ENCODE results near the gene LIX1L.

Gene LIX1L

DNA sequence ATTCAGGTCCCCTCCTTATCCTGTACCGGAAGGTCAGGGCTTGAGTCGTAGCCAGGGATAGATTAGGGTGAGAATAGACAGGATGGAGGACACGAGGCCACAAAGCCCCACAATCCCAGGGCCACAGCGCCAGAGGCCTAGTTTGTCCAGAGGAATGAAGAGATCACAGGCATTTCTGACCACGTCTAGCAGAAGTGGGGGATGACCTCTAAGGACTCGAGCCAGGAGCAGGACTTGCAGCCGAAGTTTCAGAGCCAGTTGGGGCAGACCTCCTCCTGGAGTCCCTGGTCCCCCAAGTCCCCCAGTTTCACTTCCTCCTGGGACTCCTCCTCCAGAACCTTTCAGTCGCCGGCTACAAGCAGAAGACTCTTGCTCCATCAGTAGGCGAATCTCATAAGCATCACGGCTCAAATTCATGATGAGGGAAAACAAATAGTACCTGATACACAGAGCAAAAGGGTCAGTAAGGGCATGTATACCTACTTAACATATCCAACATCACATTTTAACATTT is 45.6 kb downstream of the LIX1L start:
- CTCF ChIA-PET = interaction anchor here (1.1 to 8.6 kb wide), 9 partner anchors 13 to 65 kb away, joined by 3 to 131 read pairs (median 13); partner anchors contain the start of genes NUDT17 and PIAS3
- POLR2A ChIA-PET = no interaction called here
- DNase-seq = no peak
- H3K27ac ChIP-seq (ENCODE audit: insufficient read depth in 1 of 2, low read depth in 1 of 2, low read length in 2 of 2, poor library complexity in 1 of 2, severe bottlenecking in 2 of 2) = no peak overlapping the region
- H3K4me1 ChIP-seq (ENCODE audit: control extremely low read depth in 1 of 4, control insufficient read depth in 4 of 4, insufficient read depth in 4 of 4, low read length in 3 of 4) = peaks cover 0 to 5% (median 1%) of the 10 kb centered on the region in 4 experiments
- H3K9me3 ChIP-seq (ENCODE audit: control extremely low read depth in 1 of 5, control insufficient read depth in 4 of 5, insufficient read depth in 2 of 5, low read depth in 1 of 5, low read length in 4 of 5) = no peaks in the 10 kb centered on the region
- no peak overlapping the region for H3K4me3 ChIP-seq (ENCODE audit: control insufficient read depth in 1 of 7, extremely low read depth in 1 of 7, insufficient read depth in 4 of 7, low read depth in 2 of 7, low read length in 6 of 7)
- H3K36me3 ChIP-seq (ENCODE audit: control insufficient read depth in 4 of 4, insufficient read depth in 4 of 4, low read length in 3 of 4) = peaks cover 9 to 50% (median 31%) of the 10 kb centered on the region in 4 experiments
- WGBS (ENCODE audit: insufficient coverage) = 91% methylated on average over 11 of the region's 11 CpGs
- H3K27me3 ChIP-seq (replicated peaks in 2 of 5; ENCODE audit: control insufficient read depth in 4 of 5, insufficient read depth in 5 of 5, low read length in 4 of 5) = no peaks in the 10 kb centered on the region

DNA sequence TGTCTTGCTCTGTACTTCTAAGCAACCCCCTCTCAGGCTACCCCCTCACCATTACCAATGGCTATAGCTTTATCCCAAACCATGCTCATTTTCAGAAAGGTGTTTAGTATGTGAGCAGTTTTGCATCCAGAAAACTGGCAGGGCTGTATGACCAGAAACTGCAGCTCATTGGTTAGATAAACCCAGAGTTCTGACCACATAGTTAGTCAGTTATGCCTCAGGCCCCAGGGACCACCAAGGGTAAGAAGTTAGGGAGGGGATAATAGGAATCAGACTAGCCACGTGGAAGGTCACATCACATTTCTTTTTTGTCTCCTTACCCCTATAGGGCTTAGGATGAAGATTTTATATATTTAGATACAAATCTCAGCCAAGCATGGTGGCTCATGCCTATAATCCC is 49.2 kb downstream of the LIX1L start:
- Histone ChIP-seq H3K4me3 (ENCODE audit: control insufficient read depth in 1 of 7, extremely low read depth in 1 of 7, insufficient read depth in 4 of 7, low read depth in 2 of 7, low read length in 6 of 7) (no peak overlapping the region), H3K27ac (ENCODE audit: insufficient read depth in 1 of 2, low read depth in 1 of 2, low read length in 2 of 2, poor library complexity in 1 of 2, severe bottlenecking in 2 of 2) (no peak overlapping the region)

GRCh38 chr1:145906954-145907753 is 50.7 kb downstream of the LIX1L start:
- POLR2A ChIA-PET = no interaction called here
- Histone ChIP-seq H3K4me1 (ENCODE audit: control extremely low read depth in 1 of 4, control insufficient read depth in 4 of 4, insufficient read depth in 4 of 4, low read length in 3 of 4) (peaks cover 0 to 2% (median 0%) of the 10 kb centered on the region in 4 experiments), H3K36me3 (ENCODE audit: control insufficient read depth in 4 of 4, insufficient read depth in 4 of 4, low read length in 3 of 4) (peaks cover 2 to 15% (median 9%) of the 10 kb centered on the region in 4 experiments), H3K9me3 (ENCODE audit: control extremely low read depth in 1 of 5, control insufficient read depth in 4 of 5, insufficient read depth in 2 of 5, low read depth in 1 of 5, low read length in 4 of 5) (no peaks in the 10 kb centered on the region), H3K27me3 (replicated peaks in 2 of 5; ENCODE audit: control insufficient read depth in 4 of 5, insufficient read depth in 5 of 5, low read length in 4 of 5) (peaks cover 0 to 2% (median 0%) of the 10 kb centered on the region in 5 experiments), H3K4me3 (ENCODE audit: control insufficient read depth in 1 of 7, extremely low read depth in 1 of 7, insufficient read depth in 4 of 7, low read depth in 2 of 7, low read length in 6 of 7) (no peak overlapping the region), H3K27ac (ENCODE audit: insufficient read depth in 1 of 2, low read depth in 1 of 2, low read length in 2 of 2, poor library complexity in 1 of 2, severe bottlenecking in 2 of 2) (no peak overlapping the region)
- DNase-seq = no peak
- CTCF ChIA-PET = interaction anchor here (1.3 to 8.6 kb wide), 6 partner anchors 8 to 60 kb away, joined by 3 to 131 read pairs (median 4); partner anchors contain the start of genes ANKRD35 and NUDT17
- 96% methylated on average over 3 of the region's 10 CpGs for WGBS (ENCODE audit: insufficient coverage)

More for the DNA sequence above, 49.2 kb downstream of the LIX1L start:
- Histone ChIP-seq H3K36me3 (ENCODE audit: control insufficient read depth in 4 of 4, insufficient read depth in 4 of 4, low read length in 3 of 4) (peaks cover 4 to 23% (median 16%) of the 10 kb centered on the region in 4 experiments), H3K27me3 (replicated peaks in 2 of 5; ENCODE audit: control insufficient read depth in 4 of 5, insufficient read depth in 5 of 5, low read length in 4 of 5) (no peaks in the 10 kb centered on the region), H3K9me3 (ENCODE audit: control extremely low read depth in 1 of 5, control insufficient read depth in 4 of 5, insufficient read depth in 2 of 5, low read depth in 1 of 5, low read length in 4 of 5) (no peaks in the 10 kb centered on the region), H3K4me1 (ENCODE audit: control extremely low read depth in 1 of 4, control insufficient read depth in 4 of 4, insufficient read depth in 4 of 4, low read length in 3 of 4) (peaks cover 0 to 2% (median 0%) of the 10 kb centered on the region in 4 experiments)
- DNase-seq = no peak
- POLR2A ChIA-PET = interaction anchor here (0.6 kb wide), 1 partner anchor 62 kb away, joined by 3 read pairs; no protein-coding TSS in a partner anchor
- WGBS (ENCODE audit: insufficient coverage) = no CpG with 5 or more reads among the region's 1 CpG
- CTCF ChIA-PET = interaction anchor here (0.6 to 8.6 kb wide), 13 partner anchors 9 to 1176 kb away, joined by 3 to 131 read pairs (median 4); partner anchors contain the start of genes ANKRD34A, ANKRD35, NUDT17 and PIAS3

DNA sequence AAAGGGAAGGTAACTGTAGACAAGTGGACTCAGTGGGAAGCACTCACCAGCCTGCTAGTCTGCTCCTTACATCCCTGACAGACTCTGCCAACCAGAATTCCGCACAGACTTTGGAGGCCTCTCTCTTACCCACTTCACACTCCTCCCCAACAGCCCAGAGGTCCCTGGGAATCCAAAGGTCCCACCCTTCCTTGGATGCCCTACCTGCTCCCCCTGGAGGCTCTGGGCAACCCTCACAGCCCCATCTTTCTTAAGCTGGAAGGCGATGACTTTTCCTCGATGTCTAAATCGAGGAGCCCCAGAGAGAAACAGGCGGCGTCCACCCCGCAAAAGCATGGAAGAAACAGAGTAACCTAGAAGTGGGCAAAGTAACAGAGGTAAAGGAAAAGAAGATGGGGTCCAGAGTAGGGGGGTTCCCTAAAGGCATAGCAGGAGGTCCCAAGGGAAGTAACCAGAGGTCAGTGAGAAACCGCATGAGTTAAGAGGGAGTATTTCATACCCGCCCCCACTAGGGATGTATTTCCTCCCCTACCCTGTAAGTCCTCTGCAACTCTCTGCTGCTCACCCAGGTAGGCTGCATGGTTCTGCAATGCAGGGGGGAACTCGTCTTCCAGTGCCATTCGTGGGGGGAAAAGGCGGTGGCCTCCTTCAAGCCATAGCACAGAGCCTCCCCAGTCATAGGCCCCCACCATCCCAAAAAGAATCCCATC is 56.4 kb downstream of the LIX1L start:
- CTCF ChIA-PET = interaction anchor here (0.9 to 2.3 kb wide), 3 partner anchors 10 to 63 kb away, joined by 3 to 10 read pairs (median 4); no protein-coding TSS in a partner anchor

GRCh38 chr1:145898756-145899155 is 59.1 kb downstream of the LIX1L start:
- CTCF ChIA-PET = interaction anchor here (1.4 to 2.4 kb wide), 2 partner anchors 11 to 15 kb away, joined by 3 to 21 read pairs; partner anchors contain the start of gene ITGA10
- no peak for DNase-seq
- Histone ChIP-seq H3K4me1 (ENCODE audit: control extremely low read depth in 1 of 4, control insufficient read depth in 4 of 4, insufficient read depth in 4 of 4, low read length in 3 of 4) (no peaks in the 10 kb centered on the region), H3K27ac (ENCODE audit: insufficient read depth in 1 of 2, low read depth in 1 of 2, low read length in 2 of 2, poor library complexity in 1 of 2, severe bottlenecking in 2 of 2) (no peak overlapping the region), H3K36me3 (ENCODE audit: control insufficient read depth in 4 of 4, insufficient read depth in 4 of 4, low read length in 3 of 4) (no peaks in the 10 kb centered on the region), H3K4me3 (ENCODE audit: control insufficient read depth in 1 of 7, extremely low read depth in 1 of 7, insufficient read depth in 4 of 7, low read depth in 2 of 7, low read length in 6 of 7) (no peak overlapping the region), H3K9me3 (ENCODE audit: control extremely low read depth in 1 of 5, control insufficient read depth in 4 of 5, insufficient read depth in 2 of 5, low read depth in 1 of 5, low read length in 4 of 5) (no peaks in the 10 kb centered on the region), H3K27me3 (replicated peaks in 2 of 5; ENCODE audit: control insufficient read depth in 4 of 5, insufficient read depth in 5 of 5, low read length in 4 of 5) (peaks cover 0 to 2% (median 0%) of the 10 kb centered on the region in 5 experiments)
- WGBS (ENCODE audit: insufficient coverage) = 96% methylated on average over 5 of the region's 5 CpGs
- POLR2A ChIA-PET = no interaction called here

More for the DNA sequence above, 56.4 kb downstream of the LIX1L start:
- Histone ChIP-seq H3K36me3 (ENCODE audit: control insufficient read depth in 4 of 4, insufficient read depth in 4 of 4, low read length in 3 of 4) (no peaks in the 10 kb centered on the region), H3K4me1 (ENCODE audit: control extremely low read depth in 1 of 4, control insufficient read depth in 4 of 4, insufficient read depth in 4 of 4, low read length in 3 of 4) (no peaks in the 10 kb centered on the region), H3K4me3 (ENCODE audit: control insufficient read depth in 1 of 7, extremely low read depth in 1 of 7, insufficient read depth in 4 of 7, low read depth in 2 of 7, low read length in 6 of 7) (no peak overlapping the region), H3K27me3 (replicated peaks in 2 of 5; ENCODE audit: control insufficient read depth in 4 of 5, insufficient read depth in 5 of 5, low read length in 4 of 5) (peaks cover 0 to 2% (median 0%) of the 10 kb centered on the region in 5 experiments), H3K27ac (ENCODE audit: insufficient read depth in 1 of 2, low read depth in 1 of 2, low read length in 2 of 2, poor library complexity in 1 of 2, severe bottlenecking in 2 of 2) (no peak overlapping the region), H3K9me3 (ENCODE audit: control extremely low read depth in 1 of 5, control insufficient read depth in 4 of 5, insufficient read depth in 2 of 5, low read depth in 1 of 5, low read length in 4 of 5) (no peaks in the 10 kb centered on the region)
- POLR2A ChIA-PET = no interaction called here
- WGBS (ENCODE audit: insufficient coverage) = 96% methylated on average over 6 of the region's 12 CpGs
- no peak for DNase-seq

GRCh38 chr1:145897969-145898368 is 59.8 kb downstream of the LIX1L start:
- Histone ChIP-seq H3K27me3 (replicated peaks in 2 of 5; ENCODE audit: control insufficient read depth in 4 of 5, insufficient read depth in 5 of 5, low read length in 4 of 5) (peaks cover 0 to 2% (median 0%) of the 10 kb centered on the region in 5 experiments), H3K4me1 (ENCODE audit: control extremely low read depth in 1 of 4, control insufficient read depth in 4 of 4, insufficient read depth in 4 of 4, low read length in 3 of 4) (peaks cover 0 to under 1% (median 0%) of the 10 kb centered on the region in 4 experiments), H3K9me3 (ENCODE audit: control extremely low read depth in 1 of 5, control insufficient read depth in 4 of 5, insufficient read depth in 2 of 5, low read depth in 1 of 5, low read length in 4 of 5) (no peaks in the 10 kb centered on the region), H3K36me3 (ENCODE audit: control insufficient read depth in 4 of 4, insufficient read depth in 4 of 4, low read length in 3 of 4) (no peaks in the 10 kb centered on the region), H3K27ac (ENCODE audit: insufficient read depth in 1 of 2, low read depth in 1 of 2, low read length in 2 of 2, poor library complexity in 1 of 2, severe bottlenecking in 2 of 2) (no peak overlapping the region), H3K4me3 (ENCODE audit: control insufficient read depth in 1 of 7, extremely low read depth in 1 of 7, insufficient read depth in 4 of 7, low read depth in 2 of 7, low read length in 6 of 7) (no peak overlapping the region)
- ChIA-PET CTCF (interaction anchor here (1.2 to 2.4 kb wide), 2 partner anchors 8 to 12 kb away, joined by 3 to 21 read pairs; partner anchors contain the start of gene ITGA10), POLR2A (no interaction called here)
- no peak for DNase-seq
- 80% methylated on average over 1 of the region's 1 CpG for WGBS (ENCODE audit: insufficient coverage)

Data from common myeloid progenitor, CD34-positive (primary cell).